D721Med (cell line): ENCODE measurements around the gene POU6F2.

Experiments used
- DNase-seq: peaks from one replicate; pipeline ENCODE4 v3.0.0; 2011; ENCODE audit warnings: low spot score; ENCODE audit not compliant: insufficient read length
- FAIRE-seq: peaks from 2 replicates; lab custom pipeline; 2011; peaks lifted over from hg19 to GRCh38; lab: Jason Lieb, UNC
- CTCF ChIP-seq: IDR thresholded peaks from 2 replicates; pipeline ENCODE4 v1.5.1; 2012; ENCODE audit warnings: mild to moderate bottlenecking, control low read depth; ENCODE audit not compliant: insufficient read depth; ENCODE audit errors: missing control alignments

Gene POU6F2

GRCh38 chr7:39016609-39017008 lies 38.9 kb downstream of the POU6F2 start:
- DNase-seq: no peak
- no peak for FAIRE-seq
- TF ChIP-seq CTCF: no peak

GRCh38 chr7:39017369-39017915 lies 39.7 kb downstream of the POU6F2 start:
- TF ChIP-seq CTCF: no peak
- no peak for FAIRE-seq
- DNase-seq: no peak

DNA sequence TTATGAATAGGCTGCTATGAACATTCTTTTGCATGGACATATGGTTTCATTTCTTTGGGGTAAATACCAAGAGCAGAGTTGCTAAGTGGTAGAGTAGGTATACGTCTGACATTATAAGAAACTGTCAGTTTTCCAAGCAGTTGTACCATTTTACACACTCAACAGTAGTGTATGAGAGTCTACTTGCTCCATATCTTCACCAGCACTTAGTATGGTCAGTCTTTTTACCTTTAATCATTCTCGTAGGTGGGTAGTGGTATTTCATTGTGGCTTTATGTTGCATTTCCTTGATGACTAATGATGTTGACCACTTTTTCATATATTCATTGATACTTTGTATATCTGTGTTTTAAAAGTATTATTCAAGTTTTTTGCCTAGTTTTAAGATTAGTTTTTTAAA lies 45.1 kb downstream of the POU6F2 start:
- FAIRE-seq (peak; percentile 75), DNase-seq (no peak)
- TF ChIP-seq CTCF: no peak

- no peak for TF ChIP-seq CTCF
- FAIRE-seq: no peak
- no peak for DNase-seq
Measured at GRCh38 chr7:39027491-39027890, 49.8 kb downstream of the POU6F2 start.

GRCh38 chr7:39033885-39034624 lies 56.3 kb downstream of the POU6F2 start:
- no peak for TF ChIP-seq CTCF
- FAIRE-seq (no peak), DNase-seq (no peak)

- no peak for DNase-seq
- FAIRE-seq: no peak
- no peak for TF ChIP-seq CTCF
Measured at GRCh38 chr7:39035156-39035555, 57.4 kb downstream of the POU6F2 start.

GRCh38 chr7:39035903-39036302 lies 58.2 kb downstream of the POU6F2 start:
- DNase-seq (no peak), FAIRE-seq (no peak)
- no peak for TF ChIP-seq CTCF
